WTC11 (cell line): Measurements from ENCODE around the gene HOXB3.

Source experiments
- GABPB1 ChIP-seq: sonication (generic); formaldehyde crosslinking; IDR thresholded peaks from 2 replicates; pipeline ENCODE4 v1.8.1; 2023; ENCODE audit warnings: mild to moderate bottlenecking, missing genetic modification reagents
- HMGXB4 ChIP-seq: sonication (generic); formaldehyde crosslinking; IDR thresholded peaks from 2 replicates; pipeline ENCODE4 v1.8.1; 2023; ENCODE audit warnings: mild to moderate bottlenecking, moderate library complexity, missing genetic modification reagents
- NFYB ChIP-seq: sonication (generic); formaldehyde crosslinking; conservative IDR thresholded peaks from 2 replicates; pipeline ENCODE4 v1.8.0; 2022; ENCODE audit warnings: low read depth, missing genetic modification reagents
- RORB ChIP-seq: fragments of 250-450 bp; sonication (Bioruptor Pico); IDR thresholded peaks from 2 replicates; pipeline ENCODE4 v1.9.0; 2021; ENCODE audit warnings: mild to moderate bottlenecking
- ZNF219 ChIP-seq: sonication (generic); formaldehyde crosslinking; IDR thresholded peaks from 2 replicates; pipeline ENCODE4 v1.8.0; 2023; ENCODE audit warnings: missing genetic modification reagents, mild to moderate bottlenecking, borderline replicate concordance
- TF ChIP-seq, protein P1 (sequence below): fragments of 200-600 bp; IDR thresholded peaks from 2 replicates; pipeline ENCODE4 v1.8.0; 2022; ENCODE audit warnings: antibody characterized with exemption
- TF ChIP-seq, protein P2 (sequence below): sonication (generic); formaldehyde crosslinking; IDR thresholded peaks from 2 replicates; pipeline ENCODE4 v1.8.0; 2022; ENCODE audit warnings: mild to moderate bottlenecking, missing genetic modification reagents
- TF ChIP-seq, protein P3 (sequence below): sonication (generic); formaldehyde crosslinking; IDR thresholded peaks from 2 replicates; pipeline ENCODE4 v1.8.1; 2022; ENCODE audit warnings: low read depth, missing genetic modification reagents, borderline replicate concordance
- TF ChIP-seq, protein P4 (sequence below): sonication (generic); formaldehyde crosslinking; IDR thresholded peaks from 2 replicates; pipeline ENCODE4 v1.8.0; 2022; ENCODE audit warnings: mild to moderate bottlenecking, missing genetic modification reagents

DNA sequence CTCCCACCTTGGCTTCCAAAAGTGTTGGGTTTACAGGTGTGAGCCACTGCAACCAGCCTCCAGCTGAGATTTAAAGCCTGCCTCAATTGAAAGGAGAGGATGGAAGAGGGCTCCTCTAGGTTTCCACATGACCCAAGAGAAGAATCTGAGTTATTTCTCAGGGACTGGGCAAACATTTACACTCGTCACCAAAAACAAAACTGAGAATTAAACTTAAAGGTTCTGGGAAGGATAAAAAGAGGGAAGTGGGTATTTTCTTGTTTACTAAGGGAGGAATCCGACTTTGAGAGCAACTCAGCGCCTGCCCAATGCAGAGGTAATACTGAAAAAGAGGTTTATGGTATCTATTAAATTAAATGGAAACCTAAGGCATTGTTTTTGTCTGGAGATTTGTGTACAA lies 72.6 kb downstream of the HOXB3 start:
- TF ChIP-seq, protein P1, sequence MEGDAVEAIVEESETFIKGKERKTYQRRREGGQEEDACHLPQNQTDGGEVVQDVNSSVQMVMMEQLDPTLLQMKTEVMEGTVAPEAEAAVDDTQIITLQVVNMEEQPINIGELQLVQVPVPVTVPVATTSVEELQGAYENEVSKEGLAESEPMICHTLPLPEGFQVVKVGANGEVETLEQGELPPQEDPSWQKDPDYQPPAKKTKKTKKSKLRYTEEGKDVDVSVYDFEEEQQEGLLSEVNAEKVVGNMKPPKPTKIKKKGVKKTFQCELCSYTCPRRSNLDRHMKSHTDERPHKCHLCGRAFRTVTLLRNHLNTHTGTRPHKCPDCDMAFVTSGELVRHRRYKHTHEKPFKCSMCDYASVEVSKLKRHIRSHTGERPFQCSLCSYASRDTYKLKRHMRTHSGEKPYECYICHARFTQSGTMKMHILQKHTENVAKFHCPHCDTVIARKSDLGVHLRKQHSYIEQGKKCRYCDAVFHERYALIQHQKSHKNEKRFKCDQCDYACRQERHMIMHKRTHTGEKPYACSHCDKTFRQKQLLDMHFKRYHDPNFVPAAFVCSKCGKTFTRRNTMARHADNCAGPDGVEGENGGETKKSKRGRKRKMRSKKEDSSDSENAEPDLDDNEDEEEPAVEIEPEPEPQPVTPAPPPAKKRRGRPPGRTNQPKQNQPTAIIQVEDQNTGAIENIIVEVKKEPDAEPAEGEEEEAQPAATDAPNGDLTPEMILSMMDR, result no peak
- TF ChIP-seq GABPB1 (CRISPR knock-in tag), result no peak
- TF ChIP-seq HMGXB4 (CRISPR knock-in tag), result no peak
- no peak for TF ChIP-seq ZNF219 (CRISPR knock-in tag)
- TF ChIP-seq, protein P2, sequence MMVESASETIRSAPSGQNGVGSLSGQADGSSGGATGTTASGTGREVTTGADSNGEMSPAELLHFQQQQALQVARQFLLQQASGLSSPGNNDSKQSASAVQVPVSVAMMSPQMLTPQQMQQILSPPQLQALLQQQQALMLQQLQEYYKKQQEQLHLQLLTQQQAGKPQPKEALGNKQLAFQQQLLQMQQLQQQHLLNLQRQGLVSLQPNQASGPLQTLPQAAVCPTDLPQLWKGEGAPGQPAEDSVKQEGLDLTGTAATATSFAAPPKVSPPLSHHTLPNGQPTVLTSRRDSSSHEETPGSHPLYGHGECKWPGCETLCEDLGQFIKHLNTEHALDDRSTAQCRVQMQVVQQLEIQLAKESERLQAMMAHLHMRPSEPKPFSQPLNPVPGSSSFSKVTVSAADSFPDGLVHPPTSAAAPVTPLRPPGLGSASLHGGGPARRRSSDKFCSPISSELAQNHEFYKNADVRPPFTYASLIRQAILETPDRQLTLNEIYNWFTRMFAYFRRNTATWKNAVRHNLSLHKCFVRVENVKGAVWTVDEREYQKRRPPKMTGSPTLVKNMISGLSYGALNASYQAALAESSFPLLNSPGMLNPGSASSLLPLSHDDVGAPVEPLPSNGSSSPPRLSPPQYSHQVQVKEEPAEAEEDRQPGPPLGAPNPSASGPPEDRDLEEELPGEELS (CRISPR knock-in tag), result no peak
- TF ChIP-seq, protein P3, sequence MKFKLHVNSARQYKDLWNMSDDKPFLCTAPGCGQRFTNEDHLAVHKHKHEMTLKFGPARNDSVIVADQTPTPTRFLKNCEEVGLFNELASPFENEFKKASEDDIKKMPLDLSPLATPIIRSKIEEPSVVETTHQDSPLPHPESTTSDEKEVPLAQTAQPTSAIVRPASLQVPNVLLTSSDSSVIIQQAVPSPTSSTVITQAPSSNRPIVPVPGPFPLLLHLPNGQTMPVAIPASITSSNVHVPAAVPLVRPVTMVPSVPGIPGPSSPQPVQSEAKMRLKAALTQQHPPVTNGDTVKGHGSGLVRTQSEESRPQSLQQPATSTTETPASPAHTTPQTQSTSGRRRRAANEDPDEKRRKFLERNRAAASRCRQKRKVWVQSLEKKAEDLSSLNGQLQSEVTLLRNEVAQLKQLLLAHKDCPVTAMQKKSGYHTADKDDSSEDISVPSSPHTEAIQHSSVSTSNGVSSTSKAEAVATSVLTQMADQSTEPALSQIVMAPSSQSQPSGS, result no peak
- TF ChIP-seq, protein P4, sequence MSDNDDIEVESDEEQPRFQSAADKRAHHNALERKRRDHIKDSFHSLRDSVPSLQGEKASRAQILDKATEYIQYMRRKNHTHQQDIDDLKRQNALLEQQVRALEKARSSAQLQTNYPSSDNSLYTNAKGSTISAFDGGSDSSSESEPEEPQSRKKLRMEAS (CRISPR knock-in tag), result no peak
- no peak for TF ChIP-seq RORB
- no peak for TF ChIP-seq NFYB (CRISPR knock-in tag)
